ENCODE results near the gene PFKFB2.
"Not testable (repeated sequence)": the region's sequence is repeated elsewhere in the genome, so short reads cannot be mapped to it uniquely, and the experiment has no call there.

Gene PFKFB2

DNA sequence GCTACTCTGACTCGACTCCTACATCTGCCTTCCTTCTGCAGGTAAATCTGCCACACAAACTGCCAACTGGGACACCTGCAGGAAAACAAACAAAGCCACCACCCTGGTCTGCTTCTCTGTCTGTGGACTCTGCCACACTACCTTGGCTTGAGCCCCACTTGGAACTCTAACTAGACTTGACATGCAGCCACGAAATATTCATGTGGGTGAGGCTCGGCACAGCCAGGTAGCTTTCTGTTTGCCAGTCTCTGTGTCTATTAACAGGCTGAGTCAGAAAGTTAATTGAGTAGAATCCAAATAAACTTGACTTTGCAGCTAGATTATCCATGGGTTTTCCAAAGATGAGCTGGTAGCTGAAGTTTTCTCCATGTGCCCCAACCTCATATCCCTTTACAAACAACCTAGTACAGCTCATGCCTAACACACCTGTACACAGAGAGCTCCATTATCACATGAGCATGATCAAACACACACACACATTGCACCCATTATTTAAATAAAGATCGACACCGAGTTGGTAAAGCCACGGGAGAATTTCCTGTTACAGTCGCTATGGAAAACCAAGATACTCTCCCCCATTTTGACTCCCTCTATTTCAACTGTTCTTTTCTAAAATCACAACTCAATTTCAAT lies 21.3 kb upstream of the PFKFB2 start:
- TF ChIP-seq POLR2A (IDR thresholded peaks at IDR 0.05; ENCODE audit: low read depth, low read length), result no peak
- no peak for TF ChIP-seq POLR2AphosphoS5 (IDR thresholded peaks at IDR 0.05; ENCODE audit: low read depth, low read length)
- TF ChIP-seq TAF1 (IDR thresholded peaks at IDR 0.05; ENCODE audit: borderline replicate concordance, low read depth, low read length), result no peak

DNA sequence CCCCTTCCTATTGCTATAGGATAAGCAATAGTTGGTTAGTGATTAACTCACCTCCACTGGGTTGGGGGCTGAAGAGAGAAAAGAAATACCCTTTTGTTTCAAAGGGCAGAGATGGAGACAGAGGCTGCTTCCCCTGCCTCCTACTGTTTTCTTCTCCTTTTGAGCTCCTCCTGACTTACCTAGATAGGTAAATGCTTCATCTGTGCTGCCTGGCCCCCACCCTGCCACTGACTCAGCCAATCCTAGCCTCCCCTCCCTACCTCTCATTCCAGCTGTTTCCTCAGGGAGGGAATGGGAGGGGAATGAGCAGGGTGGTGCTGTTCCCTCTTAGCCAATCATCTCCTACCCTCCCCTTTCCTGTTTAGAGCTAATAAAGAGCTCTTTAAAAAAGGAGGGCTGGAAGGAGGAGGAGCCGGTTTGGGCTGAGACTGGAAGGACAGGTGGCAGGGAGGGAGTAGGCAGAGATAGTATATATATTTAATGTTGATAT lies 20.5 kb upstream of the PFKFB2 start, which contains the start of gene C1orf116:
C1orf116 (minus strand) TSS at position 229 of the 490 bp plus-strand sequence. CDS start 5,158 bp downstream, outside the sequence.
- DNase-seq (ENCODE audit: insufficient read length), result no peak
- no peak for TF ChIP-seq POLR2AphosphoS5 (IDR thresholded peaks at IDR 0.05; ENCODE audit: low read depth, low read length)
- TF ChIP-seq POLR2A (IDR thresholded peaks at IDR 0.05; ENCODE audit: low read depth, low read length), result no peak
- no peak for TF ChIP-seq TAF1 (IDR thresholded peaks at IDR 0.05; ENCODE audit: borderline replicate concordance, low read depth, low read length)
- FAIRE-seq, result no peak

More for the DNA sequence above, 21.3 kb upstream of the PFKFB2 start:
- DNase-seq (ENCODE audit: insufficient read length) (no peak), FAIRE-seq (no peak)

DNA sequence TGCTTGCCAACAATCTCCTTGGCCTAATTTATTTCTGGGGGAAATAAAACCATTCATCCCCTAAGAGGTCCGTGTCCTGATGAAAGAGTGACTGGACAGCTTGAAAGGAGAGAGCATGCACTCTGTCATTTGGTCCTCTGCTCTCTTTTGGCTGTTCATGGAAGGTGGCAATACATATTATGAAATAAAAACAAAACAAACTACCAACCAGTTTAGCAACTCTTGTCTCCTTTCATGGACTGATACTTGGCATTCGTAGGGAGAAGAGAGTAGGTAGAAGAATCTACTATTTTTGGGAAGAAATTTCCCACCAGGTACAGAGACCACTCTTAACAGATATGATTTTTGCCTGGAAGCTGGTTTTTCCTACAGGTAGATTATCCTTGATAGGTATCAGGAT lies 19.8 kb upstream of the PFKFB2 start:
- DNase-seq (ENCODE audit: insufficient read length) (no peak), FAIRE-seq (no peak)
- TF ChIP-seq POLR2A (IDR thresholded peaks at IDR 0.05; ENCODE audit: low read depth, low read length) (no peak), TAF1 (IDR thresholded peaks at IDR 0.05; ENCODE audit: borderline replicate concordance, low read depth, low read length) (no peak), POLR2AphosphoS5 (IDR thresholded peaks at IDR 0.05; ENCODE audit: low read depth, low read length) (no peak)

DNA sequence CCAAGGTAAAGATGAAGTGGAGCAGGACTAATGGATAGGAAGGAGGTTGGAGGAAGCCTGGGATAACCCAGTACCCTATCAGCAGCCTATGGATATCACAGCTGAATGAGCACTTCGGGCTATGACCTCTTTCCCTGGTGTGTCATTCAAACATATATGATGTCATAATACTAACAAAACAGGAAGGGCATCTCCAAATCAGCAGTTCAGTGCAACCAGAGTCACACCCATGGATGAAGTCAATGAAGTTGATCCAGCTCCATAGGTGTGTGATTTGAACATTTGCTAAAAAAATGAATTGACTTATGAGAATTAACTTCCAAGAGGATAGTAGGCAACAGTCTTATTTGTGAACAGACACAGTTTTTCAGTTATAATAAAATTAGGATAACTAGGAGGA lies 18.9 kb upstream of the PFKFB2 start:
- FAIRE-seq (no peak), DNase-seq (ENCODE audit: insufficient read length) (no peak)
- TF ChIP-seq POLR2AphosphoS5 (IDR thresholded peaks at IDR 0.05; ENCODE audit: low read depth, low read length) (no peak), POLR2A (IDR thresholded peaks at IDR 0.05; ENCODE audit: low read depth, low read length) (no peak), TAF1 (IDR thresholded peaks at IDR 0.05; ENCODE audit: borderline replicate concordance, low read depth, low read length) (no peak)

DNA sequence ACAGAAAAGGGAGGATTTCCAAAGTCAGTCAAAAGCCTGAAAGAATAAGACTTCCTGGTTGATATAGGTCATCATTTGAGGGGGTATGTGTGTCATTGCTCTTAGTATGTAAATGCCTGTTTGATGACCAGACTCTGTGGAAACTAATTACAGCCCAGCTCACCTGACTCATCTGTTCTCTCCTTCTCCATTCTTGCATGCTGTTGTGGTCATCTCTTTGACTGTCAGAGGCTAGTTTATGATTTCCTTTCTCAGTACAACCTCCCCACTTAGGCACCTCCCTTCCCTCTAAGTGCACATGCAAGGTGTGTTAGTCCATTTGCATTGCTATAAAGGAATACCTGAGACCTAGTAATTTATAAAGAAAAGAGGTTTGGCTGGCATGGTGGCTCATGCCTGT lies 18.1 kb upstream of the PFKFB2 start:
- no peak for FAIRE-seq
- no peak for DNase-seq (ENCODE audit: insufficient read length)
- TF ChIP-seq POLR2AphosphoS5 (IDR thresholded peaks at IDR 0.05; ENCODE audit: low read depth, low read length) (no peak), TAF1 (IDR thresholded peaks at IDR 0.05; ENCODE audit: borderline replicate concordance, low read depth, low read length) (no peak), POLR2A (IDR thresholded peaks at IDR 0.05; ENCODE audit: low read depth, low read length) (no peak)

DNA sequence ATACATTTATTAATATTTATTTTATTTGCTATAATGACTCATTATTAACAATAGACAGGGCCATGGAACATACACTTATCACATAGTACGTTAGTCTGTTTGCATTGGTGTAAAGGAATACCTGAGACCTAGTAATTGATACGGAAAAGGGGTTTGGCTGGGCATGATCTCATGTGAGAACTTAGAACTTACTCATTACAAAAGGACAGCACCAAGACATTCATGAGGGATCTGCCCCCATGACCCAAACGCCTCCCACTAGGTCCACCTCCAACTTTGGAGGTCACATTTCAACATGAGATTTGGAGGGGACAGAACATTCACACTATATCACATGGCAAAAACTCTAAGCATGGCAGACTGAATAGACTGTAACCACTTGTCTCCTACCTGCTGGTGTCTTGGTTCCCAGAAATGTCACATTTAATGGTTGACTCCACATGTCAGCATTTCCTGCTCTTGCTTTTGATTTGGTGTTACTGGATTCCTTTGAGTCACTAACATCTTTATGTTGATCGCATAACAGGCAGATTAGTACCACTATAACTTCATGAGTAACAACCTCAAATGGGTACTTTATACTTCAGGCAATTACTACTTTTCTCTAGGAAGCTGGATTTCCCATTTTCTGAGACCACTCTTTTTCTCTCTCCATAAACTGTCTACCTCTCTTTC lies 17.1 kb upstream of the PFKFB2 start:
- no peak for TF ChIP-seq TAF1 (IDR thresholded peaks at IDR 0.05; ENCODE audit: borderline replicate concordance, low read depth, low read length)
- TF ChIP-seq POLR2A (IDR thresholded peaks at IDR 0.05; ENCODE audit: low read depth, low read length), result no peak
- no peak for TF ChIP-seq POLR2AphosphoS5 (IDR thresholded peaks at IDR 0.05; ENCODE audit: low read depth, low read length)
- no peak for FAIRE-seq
- DNase-seq (ENCODE audit: insufficient read length), result no peak

DNA sequence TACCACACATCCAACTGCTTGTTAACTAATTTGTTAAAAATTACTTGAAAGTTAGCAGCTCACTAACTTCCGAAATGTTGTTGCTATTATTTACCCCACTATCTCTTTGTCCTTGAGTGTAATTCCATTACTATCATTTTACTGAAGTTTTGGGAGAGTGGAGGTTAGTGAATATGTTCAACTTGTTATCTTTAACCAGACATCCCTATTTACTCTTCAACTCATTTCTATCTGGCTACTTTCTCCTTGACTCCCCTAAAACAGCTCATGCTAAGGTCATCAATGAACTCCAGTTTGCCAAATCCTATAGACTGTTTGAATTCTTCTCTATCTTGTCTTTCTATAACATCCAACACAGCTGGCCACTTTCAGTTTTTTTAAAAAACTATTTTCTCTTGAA lies 16.2 kb upstream of the PFKFB2 start:
- FAIRE-seq (no peak), DNase-seq (ENCODE audit: insufficient read length) (no peak)
- TF ChIP-seq POLR2AphosphoS5 (IDR thresholded peaks at IDR 0.05; ENCODE audit: low read depth, low read length) (no peak), TAF1 (IDR thresholded peaks at IDR 0.05; ENCODE audit: borderline replicate concordance, low read depth, low read length) (no peak), POLR2A (IDR thresholded peaks at IDR 0.05; ENCODE audit: low read depth, low read length) (no peak)

DNA sequence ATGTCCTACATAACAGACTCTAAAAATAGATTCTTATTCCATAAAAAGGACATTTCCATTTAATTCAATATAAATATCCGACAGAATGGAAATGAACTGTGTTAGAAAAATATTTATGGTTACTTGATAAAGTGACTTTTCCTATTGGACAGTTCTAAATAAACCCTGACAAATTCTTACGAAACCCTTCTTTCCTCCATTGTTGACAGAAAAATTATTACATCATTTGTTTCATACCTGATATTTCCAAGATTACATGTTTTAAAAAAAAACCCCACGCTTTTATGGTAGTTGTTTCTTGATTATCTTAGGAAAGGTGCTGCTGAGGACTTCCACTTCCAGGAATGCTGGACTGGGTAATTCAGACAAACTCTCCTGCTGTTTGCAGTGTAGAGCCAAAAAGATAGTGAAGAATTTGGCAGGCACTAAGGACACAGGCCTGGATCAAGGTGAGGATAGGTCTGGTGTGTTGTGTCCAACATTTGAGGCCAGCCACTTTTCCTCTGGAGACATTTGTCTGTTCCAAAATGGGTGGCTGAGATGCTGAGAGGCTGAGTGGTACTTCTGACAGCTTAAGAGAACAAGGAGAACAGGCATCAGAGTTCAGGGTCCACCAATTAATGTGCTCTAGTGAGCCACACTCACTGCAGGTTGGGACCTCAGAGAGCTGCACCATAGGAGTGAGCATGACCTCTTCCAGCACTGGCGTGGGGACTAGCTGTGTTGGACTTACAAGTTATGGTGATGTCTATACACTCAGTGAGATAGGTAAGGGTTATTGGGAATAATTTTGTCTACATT lies 13.5 kb upstream of the PFKFB2 start:
- DNase-seq (ENCODE audit: insufficient read length) (no peak), FAIRE-seq (no peak)
- TF ChIP-seq POLR2A (IDR thresholded peaks at IDR 0.05; ENCODE audit: low read depth, low read length) (no peak), TAF1 (IDR thresholded peaks at IDR 0.05; ENCODE audit: borderline replicate concordance, low read depth, low read length) (no peak), POLR2AphosphoS5 (IDR thresholded peaks at IDR 0.05; ENCODE audit: low read depth, low read length) (no peak)

DNA sequence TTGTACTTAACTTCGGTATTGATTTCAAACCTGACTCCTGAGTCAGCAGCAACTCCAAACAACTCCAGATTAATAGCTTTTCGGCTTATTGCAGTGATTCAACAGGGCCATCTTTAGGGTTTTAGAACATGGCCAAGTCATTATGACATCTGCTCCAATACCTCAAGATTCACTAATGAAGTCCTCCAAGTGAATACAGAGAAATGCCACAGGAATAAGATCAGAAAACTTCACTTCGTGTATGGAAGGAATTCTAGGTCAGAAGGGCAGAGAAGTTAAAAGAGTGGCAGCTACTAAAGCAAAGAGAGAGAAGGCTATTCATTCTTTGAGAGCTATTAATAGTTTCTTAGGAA lies 12.9 kb upstream of the PFKFB2 start:
- FAIRE-seq, result no peak
- no peak for DNase-seq (ENCODE audit: insufficient read length)
- TF ChIP-seq POLR2AphosphoS5 (IDR thresholded peaks at IDR 0.05; ENCODE audit: low read depth, low read length) (no peak), POLR2A (IDR thresholded peaks at IDR 0.05; ENCODE audit: low read depth, low read length) (no peak), TAF1 (IDR thresholded peaks at IDR 0.05; ENCODE audit: borderline replicate concordance, low read depth, low read length) (no peak)

DNA sequence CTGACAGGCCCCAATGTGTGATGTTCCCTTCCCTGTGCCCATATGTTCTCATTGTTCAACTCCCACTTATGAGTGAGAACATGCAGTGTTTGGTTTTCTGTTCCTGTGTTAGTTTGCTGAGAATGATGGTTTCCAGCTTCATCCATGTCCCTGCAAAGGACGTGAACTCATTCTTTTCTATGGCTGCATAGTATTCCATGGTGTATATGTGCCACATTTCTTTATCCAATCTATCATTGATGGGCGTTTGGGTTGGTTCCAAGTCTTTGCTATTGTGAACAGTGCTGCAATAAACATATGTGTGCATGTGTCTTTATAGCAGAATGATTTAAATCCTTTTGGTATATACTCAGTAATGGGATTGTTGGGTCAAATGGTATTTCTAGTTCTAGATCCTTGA lies 11.7 kb upstream of the PFKFB2 start:
- FAIRE-seq; DNase-seq (ENCODE audit: insufficient read length): not testable (repeated sequence)

DNA sequence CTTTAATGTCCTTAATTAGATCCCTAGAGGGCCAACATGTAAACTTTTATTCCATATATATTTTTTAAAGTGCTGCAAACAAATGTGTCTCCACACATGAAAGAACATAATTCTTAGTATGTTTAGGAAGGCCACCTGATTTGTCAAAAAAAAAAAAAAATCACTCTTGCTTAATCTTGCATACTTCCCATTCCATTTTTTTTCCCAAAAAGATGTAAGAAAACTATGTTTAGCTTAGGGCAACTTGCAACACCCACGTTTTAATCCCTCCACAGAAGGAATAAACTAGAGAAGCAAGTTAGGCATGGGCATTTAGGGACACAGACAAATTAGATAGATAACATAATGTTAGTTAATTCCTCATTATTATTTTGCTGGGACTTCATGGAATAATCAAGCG lies 7.6 kb upstream of the PFKFB2 start:
- TF ChIP-seq POLR2A (IDR thresholded peaks at IDR 0.05; ENCODE audit: low read depth, low read length), result no peak
- TF ChIP-seq POLR2AphosphoS5 (IDR thresholded peaks at IDR 0.05; ENCODE audit: low read depth, low read length), result no peak
- no peak for TF ChIP-seq TAF1 (IDR thresholded peaks at IDR 0.05; ENCODE audit: borderline replicate concordance, low read depth, low read length)
- DNase-seq (ENCODE audit: insufficient read length) (no peak), FAIRE-seq (no peak)
